Naive thymus-derived CD8-positive, alpha-beta T cell (primary cell): Measurements from ENCODE around the gene CRTC1. TPM values are rescaled to one million over a fixed set of nuclear protein-coding genes. Genes with fewer than 3 reads are reported as not detected.
A peak's percentile ranks its signal among the peaks of the same experiment; 100 is the strongest.
"Not testable (repeated sequence)": the region's sequence is repeated elsewhere in the genome, so short reads cannot be mapped to it uniquely, and the experiment has no call there.

Experiments used
- ATAC-seq, 2 donors: fragments of 150-1000 bp; cut with Tn5 transposase in 1 of 2; sonication (Bioruptor Pico), chemical (Tn5 transposase) in 1 of 2; 1 replicate in 1 of 2; 2 replicates in 1 of 2; pipeline ENCODE4 v1.10.0; 2021; ENCODE audit warnings: mild to moderate bottlenecking in 2 of 2, moderate library complexity in 2 of 2
- POLR2A ChIA-PET: fragments of 350-600 bp; sonication (Branson Sonifier 250); formaldehyde crosslinking; loops from one replicate; lab custom pipeline; 2021; ENCODE audit warnings: antibody characterized with exemption; lab: Charles Lee
- DNase-seq, 10 donors: peaks; one replicate each; pipeline versions ENCODE4 v3.0.0 to v3.0.0-alpha.2; 2020 to 2022
- H3K27ac Mint-ChIP-seq, 10 donors: one replicate each; pipeline ENCODE4 v1.8.0; 2020 to 2022; ENCODE audit warnings: mild to moderate bottlenecking in 10 of 10, mixed read lengths in 10 of 10, moderate library complexity in 4 of 10, inconsistent platforms in 1 of 10
- H3K27me3 Mint-ChIP-seq, 5 donors: one replicate each; pipeline ENCODE4 v1.8.0; 2021 to 2022; ENCODE audit warnings: mixed read lengths in 5 of 5
- H3K36me3 Mint-ChIP-seq, 3 donors: one replicate each; pipeline ENCODE4 v1.8.0; 2020 to 2022; ENCODE audit warnings: mixed read lengths in 3 of 3, mild to moderate bottlenecking in 2 of 3, inconsistent platforms in 1 of 3
- H3K4me1 Mint-ChIP-seq, 4 donors: one replicate each; pipeline ENCODE4 v1.8.0; 2021 to 2022; ENCODE audit warnings: mixed read lengths in 4 of 4
- H3K4me3 Mint-ChIP-seq, 10 donors: one replicate each; pipeline ENCODE4 v1.8.0; 2020 to 2022; ENCODE audit warnings: mild to moderate bottlenecking in 10 of 10, mixed read lengths in 10 of 10, moderate library complexity in 6 of 10, inconsistent platforms in 1 of 10
- H3K9me3 Mint-ChIP-seq, 9 donors: one replicate each; pipeline ENCODE4 v1.8.0; 2020 to 2022; ENCODE audit warnings: mixed read lengths in 9 of 9, mild to moderate bottlenecking in 3 of 9, inconsistent platforms in 1 of 9, moderate library complexity in 1 of 9
- polyA plus RNA-seq, 3 donors: library from polyadenylated mRNA; unstranded; fragments of 300-500 nt; fragmentation: Illumina TruSeq; gene quantifications; one replicate each; pipeline ENCODE4 v1.2.3, GENCODE V29; 2021
- total RNA-seq, 8 experiments: library from RNA in 2 of 8; stranded (reverse) in 2 of 8; gene quantifications; one replicate each; pipeline ENCODE4 v1.2.3 and lab custom pipeline; 2021 to 2026

Gene CRTC1
- total and polyA plus RNA-seq, 5 experiments from 2014 or later: 1.2 to 25.7 (median 2.0) TPM

- H3K9me3 Mint-ChIP-seq: no peaks in the 10 kb centered on the region
- no peaks in the 10 kb centered on the region for H3K36me3 Mint-ChIP-seq
- H3K4me3 Mint-ChIP-seq: no peak overlapping the region
- H3K27me3 Mint-ChIP-seq: peaks cover 0 to 10% (median 6%) of the 10 kb centered on the region in 5 donors
- POLR2A ChIA-PET: no interaction called here
- DNase-seq (no peak), ATAC-seq (no peak)
- peaks cover 0 to 5% (median 3%) of the 10 kb centered on the region in 4 donors for H3K4me1 Mint-ChIP-seq
- peak overlapping the region in 2 of 10 donors; percentile 54 to 85 for H3K27ac Mint-ChIP-seq
Measured at GRCh38 chr19:18809149-18809868, 125.8 kb downstream of the CRTC1 start.

- POLR2A ChIA-PET, H3K27me3 Mint-ChIP-seq, H3K4me3 Mint-ChIP-seq, H3K27ac Mint-ChIP-seq, H3K36me3 Mint-ChIP-seq, H3K4me1 Mint-ChIP-seq, ATAC-seq, DNase-seq, H3K9me3 Mint-ChIP-seq: not testable (repeated sequence)
Measured at GRCh38 chr19:18811638-18812037, 128.2 kb downstream of the CRTC1 start.

GRCh38 chr19:18814063-18814462 is 130.6 kb downstream of the CRTC1 start:
- no peak overlapping the region for H3K4me3 Mint-ChIP-seq
- POLR2A ChIA-PET: no interaction called here
- peaks cover 0 to 9% (median 4%) of the 10 kb centered on the region in 5 donors for H3K27me3 Mint-ChIP-seq
- DNase-seq (no peak), ATAC-seq (no peak)
- peaks cover 0 to 5% (median 3%) of the 10 kb centered on the region in 4 donors for H3K4me1 Mint-ChIP-seq
- H3K27ac Mint-ChIP-seq: no peak overlapping the region
- no peaks in the 10 kb centered on the region for H3K36me3 Mint-ChIP-seq
- H3K9me3 Mint-ChIP-seq: no peaks in the 10 kb centered on the region

- H3K4me3 Mint-ChIP-seq: no peak overlapping the region
- ATAC-seq (no peak), DNase-seq (no peak)
- H3K27ac Mint-ChIP-seq: no peak overlapping the region
- POLR2A ChIA-PET: no interaction called here
- H3K9me3 Mint-ChIP-seq: no peaks in the 10 kb centered on the region
- H3K36me3 Mint-ChIP-seq: no peaks in the 10 kb centered on the region
- no peaks in the 10 kb centered on the region for H3K4me1 Mint-ChIP-seq
- H3K27me3 Mint-ChIP-seq: peaks cover 0 to 3% (median 0%) of the 10 kb centered on the region in 5 donors
Measured at GRCh38 chr19:18815673-18816072, 132.2 kb downstream of the CRTC1 start.

- ATAC-seq, POLR2A ChIA-PET: not testable (repeated sequence)
Measured at GRCh38 chr19:18816645-18817044, 133.2 kb downstream of the CRTC1 start.

GRCh38 chr19:18817574-18817973 is 134.1 kb downstream of the CRTC1 start:
- H3K36me3 Mint-ChIP-seq: no peaks in the 10 kb centered on the region
- no peak for ATAC-seq
- no peak overlapping the region for H3K27ac Mint-ChIP-seq
- no peaks in the 10 kb centered on the region for H3K4me1 Mint-ChIP-seq
- H3K27me3 Mint-ChIP-seq: peaks cover 0 to 3% (median 0%) of the 10 kb centered on the region in 5 donors
- no peak overlapping the region for H3K4me3 Mint-ChIP-seq
- no peak for DNase-seq
- no peaks in the 10 kb centered on the region for H3K9me3 Mint-ChIP-seq
- POLR2A ChIA-PET: interaction anchor here (0.6 kb wide), 1 partner anchor 60 kb away, joined by 3 read pairs; no protein-coding TSS in a partner anchor

More at GRCh38 chr19:18816645-18817044, 133.2 kb downstream of the CRTC1 start:
- H3K36me3 Mint-ChIP-seq, H3K4me3 Mint-ChIP-seq, H3K4me1 Mint-ChIP-seq, H3K9me3 Mint-ChIP-seq, DNase-seq, H3K27me3 Mint-ChIP-seq, H3K27ac Mint-ChIP-seq: not testable (repeated sequence)

GRCh38 chr19:18828786-18829185 is 145.3 kb downstream of the CRTC1 start:
- ATAC-seq (no peak), DNase-seq (no peak)
- Mint-ChIP-seq H3K9me3 (peaks cover 0 to 8% (median 0%) of the 10 kb centered on the region in 9 donors), H3K4me1 (peaks cover 7 to 13% (median 12%) of the 10 kb centered on the region in 4 donors), H3K4me3 (no peak overlapping the region), H3K27ac (no peak overlapping the region), H3K36me3 (peaks cover 0 to 2% (median 1%) of the 10 kb centered on the region in 3 donors), H3K27me3 (peaks cover 0 to 7% (median 2%) of the 10 kb centered on the region in 5 donors)
- POLR2A ChIA-PET: interaction anchor here (0.6 kb wide), 1 partner anchor 91 kb away, joined by 3 read pairs; no protein-coding TSS in a partner anchor

GRCh38 chr19:18830488-18830887 is 147.0 kb downstream of the CRTC1 start:
- H3K9me3 Mint-ChIP-seq: peaks cover 0 to 8% (median 0%) of the 10 kb centered on the region in 9 donors

GRCh38 chr19:18831524-18832305 is 148.2 kb downstream of the CRTC1 start, which contains the start of gene UPF1:
Gene UPF1 (plus strand): TSS chr19:18831959. CDS start chr19:18832210, 251 bp downstream.
- Mint-ChIP-seq H3K27me3 (peaks cover 0 to 5% (median 2%) of the 10 kb centered on the region in 5 donors), H3K4me1 (peaks cover 19 to 42% (median 40%) of the 10 kb centered on the region in 4 donors), H3K4me3 (peak within 1 kb of the TSS; percentile 87 to 96 (median 94)), H3K36me3 (peaks cover 0 to 29% (median 6%) of the 10 kb centered on the region in 3 donors), H3K9me3 (peaks cover 0 to 8% (median 0%) of the 10 kb centered on the region in 9 donors), H3K27ac (peak within 1 kb of the TSS; percentile 75 to 98 (median 93))
- POLR2A ChIA-PET: interaction anchor here (0.7 to 3.3 kb wide), 13 partner anchors 11 to 1077 kb away, joined by 3 to 46 read pairs (median 4); partner anchors contain the start of genes COPE, DDX49, FKBP8 and REX1BD
- ATAC-seq (peak; percentile 81 to 86), DNase-seq (peak; percentile 89 to 99 (median 96))

More at GRCh38 chr19:18830488-18830887, 147.0 kb downstream of the CRTC1 start:
- Mint-ChIP-seq H3K27me3 (peaks cover 0 to 7% (median 2%) of the 10 kb centered on the region in 5 donors), H3K27ac (peak overlapping the region in 1 of 10 donors; percentile 35), H3K4me1 (peaks cover 19 to 30% (median 29%) of the 10 kb centered on the region in 4 donors), H3K36me3 (peaks cover 0 to 18% (median 6%) of the 10 kb centered on the region in 3 donors), H3K4me3 (peak overlapping the region in 9 of 10 donors; percentile 33 to 93 (median 58))
- DNase-seq (no peak), ATAC-seq (no peak)
- POLR2A ChIA-PET: interaction anchor here (2.9 kb wide), 1 partner anchor 89 kb away, joined by 12 read pairs; the partner anchor contains the start of genes COPE and DDX49

Other genes with a start within 250 kb of the CRTC1 start
- 10 to 100 TPM; 62.5 to 63.7 TPM for gene ISYNA1, start 245.5 kb upstream of the CRTC1 start, total RNA-seq
- gene ISYNA1, start 245.5 kb upstream of the CRTC1 start, polyA plus RNA-seq: 10 to 100 TPM; 28.3 to 53.2 (median 40.4) TPM
- gene ELL, start 161.6 kb upstream of the CRTC1 start, total RNA-seq: 10 to 100 TPM; 23.7 to 24.1 TPM
- gene ELL, start 161.6 kb upstream of the CRTC1 start, polyA plus RNA-seq: 10 to 100 TPM in 1 of 3 donors, 1 to 10 TPM in 2; 7.6 to 11.0 (median 9.3) TPM
- gene FKBP8, start 140.1 kb upstream of the CRTC1 start, total RNA-seq: 100 to 1,000 TPM; 235 to 236 TPM
- gene FKBP8, start 140.1 kb upstream of the CRTC1 start, polyA plus RNA-seq: 100 to 1,000 TPM in 2 of 3 donors, 10 to 100 TPM in 1; 87.0 to 125 (median 106) TPM
- gene KXD1, start 125.8 kb upstream of the CRTC1 start, total RNA-seq: 10 to 100 TPM; 96.2 to 97.9 TPM
- 10 to 100 TPM; 68.3 to 80.2 (median 79.4) TPM for gene KXD1, start 125.8 kb upstream of the CRTC1 start, polyA plus RNA-seq
- gene UBA52, start 111.8 kb upstream of the CRTC1 start, total RNA-seq: 1,000 to 10,000 TPM; 1,986 to 2,036 TPM
- 1,000 to 10,000 TPM; 1,743 to 2,077 (median 1,903) TPM for gene UBA52, start 111.8 kb upstream of the CRTC1 start, polyA plus RNA-seq
- 100 to 1,000 TPM; 138 to 165 TPM for gene REX1BD, start 94.9 kb upstream of the CRTC1 start, total RNA-seq
- gene REX1BD, start 94.9 kb upstream of the CRTC1 start, polyA plus RNA-seq: 100 to 1,000 TPM; 165 to 196 (median 176) TPM
- gene CRLF1, start 76.9 kb upstream of the CRTC1 start, total RNA-seq: not detected
- 1 to 10 TPM in 1 of 3 donors, under 1 TPM in 1, not detected in 1; 0.55 to 1.1 TPM for gene CRLF1, start 76.9 kb upstream of the CRTC1 start, polyA plus RNA-seq
- gene TMEM59L, start 70.8 kb upstream of the CRTC1 start, total RNA-seq: not detected
- under 1 TPM in 2 of 3 donors, not detected in 1; 0.09 to 0.27 TPM for gene TMEM59L, start 70.8 kb upstream of the CRTC1 start, polyA plus RNA-seq
- 10 to 100 TPM; 12.1 to 13.9 TPM for gene KLHL26, start 46.7 kb upstream of the CRTC1 start, total RNA-seq
- 1 to 10 TPM; 3.3 to 5.7 (median 5.3) TPM for gene KLHL26, start 46.7 kb upstream of the CRTC1 start, polyA plus RNA-seq
- not detected for gene COMP, start 107.6 kb downstream of the CRTC1 start, total RNA-seq
- not detected for gene COMP, start 107.6 kb downstream of the CRTC1 start, polyA plus RNA-seq
- 100 to 1,000 TPM; 109 to 112 TPM for gene UPF1, start 148.3 kb downstream of the CRTC1 start, total RNA-seq
- gene UPF1, start 148.3 kb downstream of the CRTC1 start, polyA plus RNA-seq: 10 to 100 TPM in 1 of 3 donors, 1 to 10 TPM in 2; 7.5 to 28.4 (median 9.5) TPM
- gene CERS1, start 212.5 kb downstream of the CRTC1 start, total RNA-seq: not detected
- gene CERS1, start 212.5 kb downstream of the CRTC1 start, polyA plus RNA-seq: not detected
- 100 to 1,000 TPM; 145 to 149 TPM for gene COPE, start 235.7 kb downstream of the CRTC1 start, total RNA-seq
- gene COPE, start 235.7 kb downstream of the CRTC1 start, polyA plus RNA-seq: 100 to 1,000 TPM; 224 to 259 (median 235) TPM
- gene DDX49, start 236.0 kb downstream of the CRTC1 start, total RNA-seq: 10 to 100 TPM; 39.4 to 46.4 TPM
- gene DDX49, start 236.0 kb downstream of the CRTC1 start, polyA plus RNA-seq: 10 to 100 TPM; 21.7 to 37.5 (median 24.7) TPM